ENCODE measurements around the gene SMG6. TPM values are rescaled to one million over a fixed set of nuclear protein-coding genes. Genes with fewer than 3 reads are reported as not detected.

SMG6 gene
- total RNA-seq: 18.5 and 37.3 TPM in 2 replicates

DNA sequence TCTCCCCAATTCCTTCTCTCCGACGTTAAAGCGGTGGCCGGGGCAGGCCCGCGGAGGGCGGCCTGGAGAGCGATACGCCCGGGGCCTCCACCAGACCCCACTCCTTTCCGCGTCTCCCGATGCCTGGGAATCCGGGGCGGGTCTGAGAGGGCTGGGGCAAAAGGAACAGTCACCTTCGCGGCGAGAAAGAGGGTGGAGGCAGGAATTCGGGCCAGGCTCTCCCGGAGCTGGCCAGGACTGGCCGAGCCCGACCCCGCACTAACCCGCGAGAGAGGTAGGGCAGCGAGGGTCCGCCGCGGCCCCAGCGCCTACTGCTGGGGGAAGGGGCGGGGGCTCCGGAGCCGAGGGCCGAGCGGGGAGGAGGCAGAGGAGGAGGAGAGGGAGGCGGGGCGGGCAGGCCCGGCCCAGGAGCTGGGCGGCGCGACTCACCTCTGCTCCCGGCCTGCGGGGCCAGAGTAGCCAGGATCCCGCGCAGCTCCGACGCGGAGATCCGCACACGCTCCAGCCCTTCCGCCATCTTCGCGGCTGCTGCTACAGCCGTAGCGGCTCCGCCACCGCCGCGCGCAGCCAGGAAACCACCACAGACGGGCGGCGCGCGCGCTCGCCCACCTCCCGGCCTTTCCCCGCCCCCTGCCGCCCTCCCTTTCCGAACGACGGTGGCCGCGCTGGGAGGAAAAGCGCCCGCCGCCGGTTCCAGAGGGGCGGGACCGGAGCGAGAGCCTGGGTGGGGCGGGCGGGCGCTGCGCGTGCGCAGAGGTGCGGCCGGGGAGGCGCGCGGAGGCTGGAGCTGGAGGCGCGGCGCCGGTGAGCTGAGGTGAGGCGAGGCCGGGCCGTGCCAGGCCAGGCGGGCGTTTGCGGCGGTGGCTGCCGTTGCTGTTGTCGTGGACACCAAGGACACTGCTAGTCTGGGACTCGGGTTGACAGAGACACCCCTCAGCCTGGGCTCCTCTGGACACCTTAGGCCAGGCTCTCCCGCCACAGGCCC, at the start of gene SMG6, which contains the start of gene SRR:
SMG6 (minus strand) TSS at position 582 of the 985 bp plus-strand sequence; CDS start at position 517, 65 bp downstream.
SRR (plus strand) TSS at position 747 of the 985 bp plus-strand sequence. CDS start 11,611 bp downstream, outside the sequence.

GRCh38 chr17:2336852-2337543, 33.4 kb upstream of the SMG6 start, which contains the start of gene SGSM2:
TSS of gene SGSM2 (plus strand) at chr17:2337501. CDS start at chr17:2337689, 188 bp downstream.

DNA sequence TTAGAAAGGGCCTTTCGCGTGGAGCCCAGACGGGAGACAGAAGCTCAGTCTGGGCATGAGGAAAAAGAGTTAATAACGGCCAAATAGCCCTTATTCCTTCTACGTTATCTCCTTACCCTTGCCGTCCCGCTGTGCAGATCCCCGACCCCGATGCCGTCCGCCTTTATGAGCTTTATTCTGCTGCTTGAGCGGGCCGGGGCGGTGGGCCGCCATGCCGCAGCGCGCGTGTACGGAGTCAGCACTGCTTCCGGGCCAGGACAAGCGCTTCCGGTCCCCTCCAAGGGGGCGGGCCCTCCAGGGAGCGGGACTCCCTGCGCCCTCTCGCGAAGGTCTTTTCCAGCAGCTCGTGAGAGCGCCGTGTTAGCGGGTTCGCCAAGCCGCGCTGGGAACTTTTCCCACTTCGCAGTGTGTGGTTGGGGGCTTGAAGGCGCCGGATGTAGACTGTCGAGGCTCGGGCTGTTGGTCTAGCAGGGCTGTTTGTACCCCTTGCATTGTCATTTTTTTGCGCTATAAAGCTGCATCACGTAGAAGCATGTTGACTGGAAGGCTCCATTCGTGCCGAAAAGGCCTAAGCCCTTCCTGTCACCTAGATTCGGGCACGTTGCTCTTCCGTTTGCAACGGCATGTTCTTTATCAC, 32.7 kb upstream of the SMG6 start, which contains the start of gene TSR1:
TSR1 (minus strand) TSS at position 243 of the 637 bp plus-strand sequence; CDS start at position 213, 30 bp downstream.

DNA sequence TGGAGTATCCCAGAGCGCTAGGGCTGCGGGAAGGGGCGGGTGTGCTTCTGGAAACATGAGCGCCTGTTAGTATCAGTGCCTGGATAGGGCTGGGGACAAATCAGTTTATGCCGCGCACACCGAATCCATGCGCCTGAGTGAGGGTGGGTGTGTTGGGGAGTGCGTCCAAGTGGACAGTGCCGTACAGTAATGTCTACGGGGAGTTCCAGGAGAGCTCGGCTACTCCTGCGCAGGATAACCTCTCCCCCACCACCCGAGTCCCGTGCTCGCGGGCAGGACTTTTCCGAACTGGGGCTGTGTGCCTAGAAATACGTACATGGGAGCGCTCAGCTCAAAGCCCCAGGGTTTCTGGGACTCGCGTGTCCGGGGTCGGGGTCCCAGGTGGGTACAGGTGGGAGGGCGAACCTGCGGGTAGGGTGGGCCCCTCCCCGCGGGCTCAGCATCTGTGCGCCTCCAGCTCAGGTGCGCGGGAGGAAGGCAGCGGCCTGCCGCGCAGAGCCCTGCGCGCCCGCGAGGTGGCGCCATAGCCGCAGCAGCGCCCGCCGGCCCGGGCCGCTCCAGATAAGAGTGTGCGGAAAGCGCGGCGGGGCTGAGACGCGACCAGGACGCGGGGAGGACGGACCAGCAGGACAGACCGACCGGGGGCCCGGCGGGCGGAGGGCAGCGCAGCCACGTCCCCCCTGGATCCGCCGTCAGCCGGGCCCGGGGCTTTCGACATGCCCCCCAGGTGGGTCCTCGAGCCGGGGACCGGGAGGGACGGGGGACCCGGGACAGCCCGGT, 248.9 kb downstream of the SMG6 start, which contains the start of gene HIC1:
HIC1 (plus strand) TSS at position 592 of the 780 bp plus-strand sequence. CDS start 1,588 bp downstream, outside the sequence.

DNA sequence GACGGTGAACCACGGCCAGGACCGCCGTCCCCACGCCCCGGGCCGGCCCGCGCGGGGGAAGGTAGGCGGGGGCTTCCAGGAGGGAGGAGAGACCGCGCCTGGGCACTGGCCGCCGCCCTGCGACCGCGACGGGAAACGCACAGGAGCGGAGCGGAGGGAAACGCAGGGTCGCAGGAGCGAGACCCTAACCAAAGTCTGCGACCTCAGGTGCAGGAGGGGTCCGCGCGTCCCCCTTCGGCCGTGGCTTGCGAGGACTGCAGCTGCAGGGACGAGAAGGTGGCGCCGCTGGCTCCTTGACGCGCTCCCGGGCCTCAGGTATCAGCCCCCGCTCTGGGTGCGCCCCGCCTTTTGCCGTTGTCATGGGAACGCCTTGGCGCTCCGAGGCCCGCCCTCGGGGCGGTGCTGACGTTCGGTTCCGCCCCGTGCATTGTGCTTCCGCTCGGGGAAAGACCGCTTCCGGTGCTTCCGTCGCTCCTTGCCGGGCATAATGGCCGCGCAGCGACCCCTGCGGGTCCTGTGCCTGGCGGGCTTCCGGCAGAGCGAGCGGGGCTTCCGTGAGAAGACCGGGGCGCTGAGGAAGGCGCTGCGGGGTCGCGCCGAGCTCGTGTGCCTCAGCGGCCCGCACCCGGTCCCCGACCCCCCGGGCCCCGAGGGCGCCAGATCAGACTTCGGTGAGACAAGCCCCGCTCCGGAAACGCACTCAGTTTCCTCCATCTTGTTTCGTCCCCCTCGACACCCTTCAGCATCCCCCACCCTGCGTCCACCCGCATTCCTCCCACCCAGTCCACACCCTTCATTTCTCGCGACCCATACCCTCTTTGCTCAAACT, 261.8 kb downstream of the SMG6 start, which contains the start of gene OVCA2:
OVCA2 (plus strand) TSS at position 462 of the 829 bp plus-strand sequence; CDS start at position 488, 26 bp downstream.

GRCh38 chr17:2029911-2030778, 273.4 kb downstream of the SMG6 start, which contains the start of gene DPH1:
TSS of gene DPH1 (plus strand) at chr17:2030153. CDS start at chr17:2030170, 17 bp downstream.

GRCh38 chr17:2025220-2025621, 278.4 kb downstream of the SMG6 start, which contains the start of gene RTN4RL1:
TSS of gene RTN4RL1 (minus strand) at chr17:2025334. CDS start at chr17:2024865, 469 bp downstream.

Other genes with a start within 250 kb of the SMG6 start
- 18.5 and 25.5 TPM in 2 replicates for gene HIC1, start 248.7 kb downstream of the SMG6 start, total RNA-seq
- 11.5 and 11.7 TPM in 2 replicates for gene SRR, start 165 bp upstream of the SMG6 start, total RNA-seq
- gene TSR1, start 32.7 kb upstream of the SMG6 start, total RNA-seq: 28.0 and 46.8 TPM in 2 replicates
- gene SGSM2, start 33.7 kb upstream of the SMG6 start, total RNA-seq: 23.2 and 58.8 TPM in 2 replicates
- 2.1 and 5.7 TPM in 2 replicates for gene MNT, start 97.3 kb upstream of the SMG6 start, total RNA-seq
- gene METTL16, start 208.1 kb upstream of the SMG6 start, total RNA-seq: 7.3 and 13.0 TPM in 2 replicates